Parietal lobe (tissue), 1 donor: Measurements from ENCODE around the gene XDH. TPM values are rescaled to one million over a fixed set of nuclear protein-coding genes. Genes with fewer than 3 reads are reported as not detected.

ENCODE experiments used
- total RNA-seq: library from RNA; depleted of rRNA; stranded (reverse); fragments of >200 nt; gene quantifications from one replicate; pipeline ENCODE4 v1.2.3, GENCODE V29; 2014

XDH gene
- total RNA-seq = under 0.01 TPM

GRCh38 chr2:31414601-31415241 lies at the start of gene XDH:
Gene XDH, minus strand, starts transcription at chr2:31414742. Its CDS starts 76 bp downstream, at chr2:31414666.

Other genes with a start within 250 kb of the XDH start
- gene CAPN14, start 197.2 kb downstream of the XDH start, total RNA-seq = 4.1 TPM
- 10.3 TPM for gene EHD3, start 180.6 kb downstream of the XDH start, total RNA-seq
- gene SRD5A2, start 166.2 kb upstream of the XDH start, total RNA-seq = not detected